GM10266 (cell line): Measurements from ENCODE around the gene TSPEAR.

Source experiments
- DNase-seq: peaks from one replicate; pipeline ENCODE4 v3.0.0; 2012; ENCODE audit errors: extremely low spot score
- TF ChIP-seq, protein P1 (sequence below): IDR thresholded peaks from 2 replicates; pipeline ENCODE4 v1.5.1; 2012; ENCODE audit warnings: mild to moderate bottlenecking, low read depth; ENCODE audit not compliant: control insufficient read depth, insufficient read depth; ENCODE audit errors: missing control alignments

Gene TSPEAR

DNA sequence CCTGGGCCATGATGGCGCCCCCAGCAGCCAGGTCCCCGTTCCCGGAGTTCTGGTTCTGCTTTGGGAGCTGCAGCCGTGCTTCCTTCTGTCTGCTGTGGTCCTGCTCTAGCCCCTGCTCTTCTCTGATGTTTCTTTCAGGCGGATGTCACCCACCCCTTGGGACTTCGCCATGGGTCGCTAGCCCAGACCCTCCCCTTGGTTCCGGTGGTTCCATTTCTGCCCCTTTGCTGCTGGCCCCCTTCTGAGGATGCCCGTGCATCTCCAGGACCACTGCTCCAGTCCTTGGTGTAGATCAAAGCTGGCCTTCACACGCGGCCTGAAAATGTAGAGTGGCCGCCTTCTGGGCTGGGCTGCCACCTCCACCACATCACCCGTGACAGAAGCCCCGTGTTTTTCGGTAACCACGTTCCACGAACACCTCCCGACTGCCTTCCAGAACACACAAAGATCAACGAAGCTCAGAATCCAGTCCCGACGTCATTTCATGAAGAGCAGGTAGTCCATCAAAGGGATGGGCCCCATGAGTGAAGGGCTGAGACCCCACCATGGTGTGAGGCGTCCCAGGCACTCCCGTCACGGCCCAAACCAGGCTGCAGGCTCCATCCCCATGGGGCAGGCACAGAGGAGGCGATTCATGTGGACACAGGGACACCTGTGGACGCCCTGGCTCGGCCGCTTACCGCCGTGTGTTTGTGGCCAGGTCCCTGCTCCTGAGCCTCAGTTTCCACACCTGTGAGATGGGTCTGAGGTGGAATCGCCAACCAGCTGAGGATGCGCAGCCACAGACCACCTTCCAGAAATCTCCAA is 195.8 kb downstream of the TSPEAR start:
- no peak for DNase-seq
- TF ChIP-seq, protein P1, sequence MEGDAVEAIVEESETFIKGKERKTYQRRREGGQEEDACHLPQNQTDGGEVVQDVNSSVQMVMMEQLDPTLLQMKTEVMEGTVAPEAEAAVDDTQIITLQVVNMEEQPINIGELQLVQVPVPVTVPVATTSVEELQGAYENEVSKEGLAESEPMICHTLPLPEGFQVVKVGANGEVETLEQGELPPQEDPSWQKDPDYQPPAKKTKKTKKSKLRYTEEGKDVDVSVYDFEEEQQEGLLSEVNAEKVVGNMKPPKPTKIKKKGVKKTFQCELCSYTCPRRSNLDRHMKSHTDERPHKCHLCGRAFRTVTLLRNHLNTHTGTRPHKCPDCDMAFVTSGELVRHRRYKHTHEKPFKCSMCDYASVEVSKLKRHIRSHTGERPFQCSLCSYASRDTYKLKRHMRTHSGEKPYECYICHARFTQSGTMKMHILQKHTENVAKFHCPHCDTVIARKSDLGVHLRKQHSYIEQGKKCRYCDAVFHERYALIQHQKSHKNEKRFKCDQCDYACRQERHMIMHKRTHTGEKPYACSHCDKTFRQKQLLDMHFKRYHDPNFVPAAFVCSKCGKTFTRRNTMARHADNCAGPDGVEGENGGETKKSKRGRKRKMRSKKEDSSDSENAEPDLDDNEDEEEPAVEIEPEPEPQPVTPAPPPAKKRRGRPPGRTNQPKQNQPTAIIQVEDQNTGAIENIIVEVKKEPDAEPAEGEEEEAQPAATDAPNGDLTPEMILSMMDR = no peak

DNA sequence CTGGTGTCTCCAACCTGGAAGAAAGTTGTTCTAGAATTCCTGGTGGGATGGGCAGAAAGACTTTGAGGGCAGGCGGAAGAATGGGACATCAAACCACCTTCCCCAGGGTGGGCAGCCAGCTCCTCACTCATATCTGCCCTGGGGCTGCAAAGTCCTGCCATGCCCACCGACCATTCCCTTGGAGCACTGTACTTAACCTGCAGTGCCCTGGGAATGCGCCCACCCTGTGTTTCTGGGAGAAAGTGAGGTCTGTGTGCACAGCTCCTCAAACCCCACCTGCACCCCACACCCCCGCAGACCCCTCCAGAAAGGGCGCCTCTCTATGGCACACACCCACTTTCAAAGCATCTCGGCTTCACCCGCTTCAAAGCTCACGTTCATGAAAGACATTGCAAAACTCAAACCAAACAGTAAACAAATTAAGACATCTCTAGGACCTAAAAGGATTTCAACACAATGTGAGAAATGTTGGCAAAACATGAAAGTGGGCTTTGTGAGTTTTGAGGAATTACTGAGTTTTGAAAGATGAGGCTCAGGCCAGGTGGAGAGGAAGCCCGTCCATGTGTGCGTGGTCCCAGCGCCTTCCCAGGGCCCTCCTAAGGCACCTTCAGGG is 196.5 kb downstream of the TSPEAR start:
- TF ChIP-seq, protein P1 = no peak
- DNase-seq = no peak

DNA sequence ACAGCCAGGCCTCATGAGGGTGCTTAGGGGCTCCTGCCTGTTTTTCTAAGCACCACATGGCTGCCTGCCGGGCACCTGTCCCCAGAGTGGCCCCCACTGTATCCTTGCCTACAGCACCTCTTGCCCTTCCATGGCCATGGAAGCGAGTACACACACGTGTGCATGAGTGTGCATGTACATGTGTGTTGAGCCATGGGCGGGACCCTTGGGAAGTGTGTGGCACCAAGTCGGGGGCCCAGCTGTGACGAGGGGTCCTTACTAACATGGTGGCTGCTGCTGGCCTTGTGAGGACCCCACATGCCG is 197.2 kb downstream of the TSPEAR start:
- TF ChIP-seq, protein P1 = no peak
- no peak for DNase-seq

DNA sequence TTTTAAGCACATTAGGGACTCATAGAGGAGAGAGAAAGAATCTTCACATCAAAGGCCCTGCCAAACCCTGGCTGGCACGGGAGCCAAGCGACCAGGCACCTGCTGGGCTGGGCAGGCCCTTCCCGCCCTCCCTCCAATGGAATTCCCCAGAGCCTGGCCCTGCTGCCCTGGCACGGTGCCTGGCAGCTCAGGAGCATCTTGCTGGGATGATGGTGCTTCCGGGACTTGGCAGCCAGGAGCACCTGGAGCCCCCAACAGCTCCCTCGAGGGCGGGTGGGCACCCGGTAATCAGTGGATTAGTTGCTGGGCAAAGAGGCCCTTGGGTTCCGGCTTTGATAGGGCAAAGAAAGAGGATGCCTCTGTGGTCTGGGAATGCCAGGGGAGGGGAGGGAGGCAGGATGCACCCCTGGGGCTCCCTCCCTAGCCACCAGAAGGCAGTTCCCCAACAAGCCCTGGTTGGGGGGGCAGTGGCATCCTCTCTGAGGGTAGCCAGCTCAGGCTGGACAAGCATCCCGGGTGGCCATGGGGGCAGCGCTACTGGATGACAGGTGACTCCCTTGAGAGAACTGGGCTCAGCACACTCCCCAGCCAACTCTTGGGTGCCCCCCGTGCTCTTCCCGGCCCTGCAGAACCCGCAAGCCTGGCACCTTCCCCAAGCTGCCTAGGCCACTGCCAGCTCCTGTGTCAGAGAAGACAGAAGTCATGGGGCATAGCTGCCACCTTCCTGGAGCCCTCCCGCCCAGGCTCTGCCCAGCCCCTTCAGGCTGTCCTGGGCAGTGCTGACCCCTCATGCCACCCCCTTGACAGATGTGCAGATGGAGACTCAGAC is 197.8 kb downstream of the TSPEAR start:
- TF ChIP-seq, protein P1 = no peak
- no peak for DNase-seq

DNA sequence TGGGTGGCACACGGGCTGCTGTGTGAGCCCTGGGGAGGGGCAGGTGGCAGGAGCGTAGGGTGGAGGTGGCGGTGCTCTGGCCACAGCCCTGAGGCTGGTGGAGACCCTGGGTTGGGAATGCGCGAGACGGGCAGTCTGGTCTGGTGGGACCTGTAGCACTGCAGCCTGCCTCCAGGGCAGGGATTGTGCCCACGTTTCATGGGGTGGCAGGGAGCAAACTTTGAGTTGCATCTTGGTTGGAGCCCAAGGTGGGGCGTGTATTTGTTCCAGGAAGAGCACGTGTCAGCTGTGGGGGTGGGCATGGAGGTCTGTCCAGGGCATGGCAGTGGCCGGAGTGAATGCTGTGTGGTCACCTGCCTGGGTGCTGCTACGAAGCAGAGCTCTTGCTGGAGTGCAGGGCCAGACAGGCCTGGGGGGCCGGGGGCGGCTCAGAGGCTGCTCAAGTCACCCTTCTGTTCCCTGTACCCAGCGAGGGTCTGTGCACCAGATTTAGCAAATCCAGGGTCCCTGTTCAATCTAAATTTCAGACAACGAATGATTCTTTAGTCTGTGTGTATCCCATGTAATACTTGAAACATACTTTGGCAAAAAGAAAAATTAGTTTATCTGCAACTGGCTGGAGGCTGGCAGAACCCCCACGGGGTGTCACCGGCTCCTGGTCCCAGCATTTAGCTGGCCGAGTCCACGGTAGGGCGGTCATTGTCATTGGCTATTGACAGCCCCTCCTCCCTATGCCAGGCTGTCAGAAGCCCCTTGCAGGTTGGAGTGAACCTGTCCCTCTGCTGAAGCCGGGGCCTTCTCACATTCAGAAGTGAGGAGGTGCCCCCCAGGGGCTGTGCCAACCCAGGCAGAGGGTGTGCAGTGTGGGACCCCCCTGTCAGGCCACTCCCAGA is 198.6 kb downstream of the TSPEAR start:
- DNase-seq = no peak
- TF ChIP-seq, protein P1 = no peak

DNA sequence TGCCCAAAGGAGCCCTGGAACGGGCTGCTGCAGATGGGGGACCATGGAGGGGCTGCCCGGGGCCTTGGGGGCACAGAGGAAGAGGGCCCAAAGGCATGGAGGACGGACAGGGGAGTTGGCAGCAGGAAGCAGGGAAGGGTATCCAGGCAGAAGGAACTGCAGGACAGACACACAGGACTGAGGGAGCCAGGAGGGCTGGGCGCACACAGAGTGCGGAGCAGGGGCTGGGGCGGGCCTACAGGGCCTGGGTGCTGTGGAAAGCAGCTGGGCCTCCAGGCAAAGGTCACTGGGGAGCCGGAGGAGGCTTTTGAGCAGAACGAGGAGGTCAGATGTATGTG is 199.5 kb downstream of the TSPEAR start:
- no peak for DNase-seq

More for the DNA sequence above, 199.5 kb downstream of the TSPEAR start:
- TF ChIP-seq, protein P1 = no peak
